Activated naive CD4-positive, alpha-beta T cell treated with anti-CD3 and anti-CD28 coated beads, Interleukin-2, amount 50 U/mL, for 72 hours (primary cell): ENCODE results near the gene AUH. TPM values are rescaled to one million over a fixed set of nuclear protein-coding genes. Genes with fewer than 3 reads are reported as not detected.

Experiments
- ATAC-seq, 2 donors: fragments of 150-1000 bp; cut with Tn5 transposase; 2 replicates each; pipeline ENCODE4 v1.10.0; 2021; ENCODE audit warnings: mild to moderate bottlenecking in 2 of 2, moderate library complexity in 2 of 2
- DNase-seq, 2 donors: peaks; one replicate each; pipeline ENCODE4 v3.0.0; 2021 to 2022; ENCODE audit warnings: low spot score in 2 of 2
- H3K27ac Mint-ChIP-seq, 2 donors: one replicate each; pipeline ENCODE4 v1.8.0; 2022; ENCODE audit warnings: mild to moderate bottlenecking in 2 of 2, mixed read lengths in 2 of 2
- H3K36me3 Mint-ChIP-seq, 2 donors: one replicate each; pipeline ENCODE4 v1.8.0; 2022; ENCODE audit warnings: mixed read lengths in 2 of 2
- H3K9me3 Mint-ChIP-seq, 2 donors: one replicate each; pipeline ENCODE4 v1.8.0; 2022; ENCODE audit warnings: mixed read lengths in 2 of 2
- total RNA-seq, 2 donors: library from RNA; stranded (reverse); gene quantifications; one replicate each; pipeline ENCODE4 v1.2.3, GENCODE V29; 2022

Gene AUH
- total RNA-seq, 2 donors from 2014 or later: 24.1 to 39.7 TPM

DNA sequence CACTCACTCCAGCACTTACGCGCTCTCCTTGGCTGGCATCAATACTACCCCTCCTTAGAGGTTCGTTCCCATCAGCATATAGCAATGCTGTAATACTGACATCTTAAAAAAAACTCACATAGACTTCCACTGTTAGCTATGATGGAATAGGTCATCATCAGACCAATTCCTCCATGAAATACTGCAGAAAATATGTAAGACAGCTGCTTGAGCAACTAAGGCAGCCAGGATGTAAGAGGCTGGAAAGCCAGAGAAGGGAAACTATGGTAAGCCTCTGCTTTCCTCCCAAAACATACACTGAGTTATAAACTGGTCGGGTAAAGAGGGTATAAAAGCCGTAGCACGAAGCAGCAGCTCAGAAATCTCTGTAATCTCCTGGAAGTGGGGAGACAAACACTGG, 33.5 kb downstream of the AUH start:
- Mint-ChIP-seq H3K27ac (no peak overlapping the region), H3K9me3 (peaks cover 3 to 4% of the 10 kb centered on the region in 2 donors), H3K36me3 (peaks cover 21 to 38% of the 10 kb centered on the region in 2 donors)
- ATAC-seq (no peak), DNase-seq (no peak)

DNA sequence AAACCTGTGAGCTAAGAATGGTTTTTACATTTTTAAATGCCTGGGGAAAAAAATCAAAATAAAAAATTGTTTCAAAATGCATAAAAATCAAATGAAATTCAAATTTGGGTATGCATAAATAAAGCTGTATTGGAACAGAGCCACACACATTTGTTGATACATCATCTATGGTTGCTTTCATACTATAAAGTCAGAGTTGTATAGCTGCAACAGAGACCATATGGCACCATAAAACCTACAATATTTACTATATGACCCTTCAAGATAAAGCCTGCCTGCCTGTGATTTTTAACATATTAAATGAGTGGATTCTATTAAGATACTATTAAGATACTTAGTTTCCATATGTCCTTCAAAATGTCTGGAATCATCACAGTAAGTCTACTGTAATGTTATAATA, 40.0 kb downstream of the AUH start:
- peaks cover 11 to 18% of the 10 kb centered on the region in 2 donors for H3K36me3 Mint-ChIP-seq
- H3K9me3 Mint-ChIP-seq: no peaks in the 10 kb centered on the region
- H3K27ac Mint-ChIP-seq: no peak overlapping the region
- no peak for DNase-seq
- no peak for ATAC-seq

DNA sequence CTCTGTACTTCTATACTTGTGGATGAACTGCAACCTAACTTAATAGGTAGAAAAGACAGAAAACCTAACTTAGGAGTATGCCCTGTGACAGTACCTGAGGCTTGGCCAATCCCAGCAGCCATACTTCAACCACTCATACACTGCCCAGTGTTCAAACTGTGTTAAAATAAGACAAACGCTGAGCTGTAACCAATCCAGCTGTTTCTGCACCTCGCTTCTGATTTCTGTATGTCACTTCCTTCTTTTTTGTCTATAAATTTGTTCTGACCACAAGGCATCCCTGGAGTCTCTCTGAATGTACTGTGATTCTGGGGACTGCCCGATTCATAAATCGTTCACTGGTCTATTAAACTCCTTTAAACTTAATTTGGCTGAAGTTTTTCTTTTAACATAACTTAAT, 41.4 kb downstream of the AUH start:
- Mint-ChIP-seq H3K36me3 (peaks cover 11 to 24% of the 10 kb centered on the region in 2 donors), H3K9me3 (no peaks in the 10 kb centered on the region), H3K27ac (no peak overlapping the region)
- DNase-seq (no peak), ATAC-seq (no peak)

DNA sequence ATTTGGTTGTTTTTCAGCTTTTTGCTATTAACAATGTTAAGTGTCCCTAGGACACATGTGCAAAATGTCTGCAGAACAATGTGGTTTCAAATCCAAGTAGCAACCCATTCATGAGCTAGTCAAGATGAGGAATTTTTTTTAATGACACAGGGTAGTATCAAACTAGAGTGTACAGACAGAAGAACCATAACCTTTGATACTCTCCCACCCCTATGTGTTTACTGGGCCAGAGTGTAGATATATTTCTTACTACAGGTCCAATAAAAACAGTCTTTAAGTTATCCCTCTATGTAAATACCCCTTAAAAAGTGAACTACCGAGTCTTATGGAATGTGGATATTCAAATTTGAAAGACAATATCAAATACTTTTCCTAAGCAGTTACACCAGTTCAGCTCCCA, 45.6 kb downstream of the AUH start:
- no peak for ATAC-seq
- no peaks in the 10 kb centered on the region for H3K9me3 Mint-ChIP-seq
- H3K27ac Mint-ChIP-seq: no peak overlapping the region
- peaks cover 7 to 30% of the 10 kb centered on the region in 2 donors for H3K36me3 Mint-ChIP-seq
- DNase-seq: no peak

DNA sequence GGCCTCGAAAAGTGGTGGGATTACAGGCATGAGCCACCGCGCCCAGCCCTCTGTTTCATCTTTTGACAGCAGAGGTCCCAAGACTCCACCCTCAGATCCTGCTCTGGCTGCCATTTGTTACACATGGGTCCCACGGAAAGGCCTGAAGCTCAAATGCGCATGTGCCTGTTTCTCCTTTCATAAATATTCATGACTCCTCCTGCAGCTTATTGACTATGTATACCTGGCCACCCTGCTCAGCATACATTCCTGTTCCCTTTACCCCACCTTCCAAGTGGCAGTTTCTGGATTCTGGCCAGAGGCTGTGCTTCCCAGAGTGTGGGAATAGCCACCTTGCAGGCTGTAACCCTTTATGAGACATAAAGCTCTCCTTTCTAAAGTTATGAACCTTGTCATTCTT, 46.5 kb downstream of the AUH start:
- Mint-ChIP-seq H3K36me3 (peaks cover 15 to 35% of the 10 kb centered on the region in 2 donors), H3K27ac (no peak overlapping the region), H3K9me3 (no peaks in the 10 kb centered on the region)
- DNase-seq (no peak), ATAC-seq (no peak)

DNA sequence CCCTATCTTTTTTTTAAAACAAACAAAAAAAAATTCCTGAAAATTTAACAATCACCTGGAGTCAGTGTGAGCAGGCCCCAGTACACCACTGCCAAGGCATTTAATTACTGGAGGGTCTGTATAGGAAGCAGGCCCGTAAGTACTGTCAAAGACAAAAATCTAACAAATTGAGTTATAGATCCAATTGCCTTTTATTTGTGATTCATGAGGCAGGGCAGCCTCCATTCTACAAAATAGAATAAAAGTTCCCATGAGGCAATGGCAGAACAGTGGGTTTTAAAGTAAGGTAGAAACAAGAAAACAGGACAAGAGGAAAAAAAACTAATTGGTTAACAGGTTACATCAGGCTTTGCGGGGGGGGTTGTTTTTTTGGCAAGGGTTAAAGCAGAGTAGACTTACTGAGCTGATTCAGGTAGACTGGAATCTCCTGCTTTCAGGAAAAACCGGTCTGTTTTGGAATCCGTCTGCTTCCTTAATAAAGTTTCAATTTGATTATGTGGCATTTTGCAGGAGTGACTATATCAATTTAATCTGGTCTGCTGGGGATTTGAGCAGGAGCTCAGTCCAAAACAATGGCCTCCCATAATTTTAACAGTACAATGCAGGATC, 48.9 kb downstream of the AUH start:
- Mint-ChIP-seq H3K9me3 (no peaks in the 10 kb centered on the region), H3K27ac (no peak overlapping the region), H3K36me3 (peaks cover 23 to 27% of the 10 kb centered on the region in 2 donors)
- ATAC-seq (no peak), DNase-seq (no peak)

DNA sequence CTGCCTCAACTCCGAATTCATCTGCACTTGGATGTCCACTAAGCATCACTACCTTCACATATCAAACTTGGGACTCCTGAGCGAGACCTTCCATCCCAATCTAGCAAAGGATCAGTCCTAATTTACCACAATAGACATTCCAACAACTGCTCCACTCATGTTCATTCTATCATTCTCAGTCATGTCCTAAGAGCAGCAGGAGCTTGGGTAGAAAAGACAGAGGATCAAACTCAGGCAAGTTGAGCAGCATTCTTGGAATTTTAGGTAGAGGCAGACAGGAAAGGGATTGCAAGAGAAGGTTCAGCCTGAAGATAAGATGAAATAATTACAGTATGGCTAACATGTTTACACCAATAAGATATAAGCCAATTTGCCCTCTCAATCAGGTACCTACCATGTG, 51.7 kb downstream of the AUH start:
- DNase-seq (no peak), ATAC-seq (no peak)
- Mint-ChIP-seq H3K27ac (no peak overlapping the region), H3K36me3 (peaks cover 17 to 40% of the 10 kb centered on the region in 2 donors), H3K9me3 (no peaks in the 10 kb centered on the region)

DNA sequence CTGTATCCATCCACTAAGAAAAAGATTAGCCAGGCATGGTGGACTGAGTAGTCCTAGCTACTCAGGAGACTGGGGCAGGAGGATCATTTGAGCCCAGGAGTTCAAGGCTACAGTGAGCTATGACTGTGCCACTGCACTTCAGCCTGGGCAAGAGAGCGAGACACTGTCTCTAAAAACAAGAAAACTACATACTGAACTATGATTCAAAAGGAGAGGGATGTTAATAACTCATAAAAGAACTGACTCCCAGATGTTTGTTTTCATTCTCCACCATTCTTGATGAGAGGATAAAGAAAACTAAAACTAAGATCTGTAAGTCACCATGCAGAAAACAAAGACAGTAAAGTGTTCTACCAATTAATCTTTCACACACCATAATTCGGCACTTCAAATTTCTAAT, 53.5 kb downstream of the AUH start:
- H3K36me3 Mint-ChIP-seq: peaks cover 17 to 44% of the 10 kb centered on the region in 2 donors
- no peak for DNase-seq
- ATAC-seq: peak; percentile 31 to 92
- H3K27ac Mint-ChIP-seq: no peak overlapping the region
- no peaks in the 10 kb centered on the region for H3K9me3 Mint-ChIP-seq

DNA sequence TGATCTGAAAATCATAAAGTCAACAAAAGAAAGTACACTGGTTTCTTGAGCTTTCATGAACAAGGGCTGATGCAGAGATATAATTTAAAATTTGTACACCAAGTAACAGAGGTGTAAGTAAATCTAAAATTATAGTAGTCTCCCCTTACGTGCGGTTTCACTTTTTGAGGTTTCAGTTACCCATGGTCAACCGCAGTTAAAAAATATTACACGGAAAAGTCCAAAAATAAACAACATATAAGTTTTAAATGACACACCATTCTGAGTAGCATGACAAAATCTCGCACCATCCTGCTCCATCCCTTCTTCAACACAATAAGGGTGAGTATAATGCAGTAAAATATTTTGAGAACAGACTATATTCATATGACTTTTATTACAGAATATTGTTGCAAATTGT, 54.4 kb downstream of the AUH start:
- ATAC-seq: no peak
- peaks cover 11 to 38% of the 10 kb centered on the region in 2 donors for H3K36me3 Mint-ChIP-seq
- H3K9me3 Mint-ChIP-seq: no peaks in the 10 kb centered on the region
- no peak for DNase-seq
- no peak overlapping the region for H3K27ac Mint-ChIP-seq

DNA sequence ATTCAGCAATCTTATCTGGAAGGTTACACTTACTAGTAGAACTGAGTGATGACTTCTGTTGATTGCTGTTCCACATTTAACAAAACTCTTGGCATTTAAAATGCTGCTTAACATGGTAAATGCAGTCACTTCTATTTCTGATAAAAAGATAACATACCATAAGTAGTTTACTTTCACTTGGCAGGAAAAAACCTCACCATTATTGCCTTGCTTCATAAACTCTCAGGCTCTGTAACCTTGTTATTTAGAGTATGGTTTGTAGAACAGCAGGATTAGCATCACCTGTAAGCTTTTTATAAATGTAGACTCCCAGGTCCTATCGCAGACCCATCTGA, 55.5 kb downstream of the AUH start:
- peaks cover 11 to 38% of the 10 kb centered on the region in 2 donors for H3K36me3 Mint-ChIP-seq
- no peaks in the 10 kb centered on the region for H3K9me3 Mint-ChIP-seq
- peak overlapping the region in 1 of 2 donors; percentile 10 for H3K27ac Mint-ChIP-seq
- ATAC-seq (no peak), DNase-seq (no peak)

DNA sequence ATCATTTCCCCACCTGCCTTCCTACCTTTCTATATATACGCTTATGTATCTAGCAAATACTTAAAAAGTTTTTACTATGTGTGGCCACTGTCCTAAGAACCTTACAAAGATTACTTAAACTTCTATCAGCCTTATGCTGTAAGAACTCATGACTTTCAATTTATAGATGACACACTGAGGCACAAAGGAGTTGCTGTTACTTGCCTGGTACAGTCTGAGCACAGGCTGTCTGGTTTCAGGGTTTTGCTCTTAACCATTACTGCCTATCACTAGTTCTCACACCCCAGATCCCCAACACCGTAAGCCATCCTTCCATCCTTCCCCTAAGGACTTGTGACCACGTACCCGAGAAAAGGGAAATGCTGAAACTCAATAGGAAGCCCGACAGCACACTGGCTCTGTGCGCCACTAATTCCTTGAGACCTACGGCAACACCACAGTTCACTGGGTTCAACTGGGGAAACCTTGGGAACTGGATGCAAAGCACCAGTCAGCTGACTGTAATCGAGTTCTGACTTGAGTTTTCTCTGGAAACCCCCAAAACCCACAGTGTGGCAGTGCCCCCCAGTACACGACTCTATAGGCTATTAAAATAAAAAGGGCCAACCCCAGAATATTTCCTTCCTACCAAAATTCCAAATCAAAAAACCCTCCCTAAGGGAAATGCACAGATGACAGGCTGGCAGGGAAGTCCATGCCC, 56.0 kb downstream of the AUH start:
- Mint-ChIP-seq H3K27ac (peak overlapping the region in 1 of 2 donors; percentile 10), H3K36me3 (peaks cover 11 to 36% of the 10 kb centered on the region in 2 donors), H3K9me3 (no peaks in the 10 kb centered on the region)
- no peak for ATAC-seq
- DNase-seq: no peak

DNA sequence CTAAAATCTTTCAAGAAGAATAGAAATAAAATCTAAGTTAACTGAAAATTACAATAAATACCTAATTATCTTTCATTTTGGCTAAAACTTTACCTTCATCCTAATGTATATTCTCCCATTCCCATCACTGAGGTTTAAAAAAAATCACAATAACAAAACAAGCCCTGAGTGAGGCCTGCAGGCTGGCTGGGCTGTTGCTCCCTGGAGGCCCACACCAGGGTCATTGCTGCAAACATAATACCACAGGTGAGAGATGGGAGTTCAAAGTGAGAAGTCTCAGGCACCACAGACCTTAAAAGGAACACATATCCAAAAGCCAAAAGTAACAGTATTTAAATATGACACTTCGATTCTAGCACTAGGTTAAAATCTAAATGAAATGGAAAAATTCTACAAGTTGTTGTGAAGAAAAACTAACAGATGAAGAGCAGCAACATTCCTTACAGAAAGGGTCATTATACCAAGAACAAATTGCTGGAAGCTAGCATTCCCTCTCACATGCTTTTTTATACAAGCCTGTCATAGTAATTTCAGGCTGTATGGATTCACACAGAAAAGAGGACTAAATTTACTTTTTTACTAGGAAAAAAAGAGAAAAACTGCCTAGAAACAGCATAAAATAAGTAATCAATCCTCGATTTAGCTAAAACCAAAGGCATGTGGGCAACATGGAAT, 57.8 kb downstream of the AUH start:
- Mint-ChIP-seq H3K36me3 (peaks cover 0 to 18% of the 10 kb centered on the region in 2 donors), H3K27ac (no peak overlapping the region), H3K9me3 (no peaks in the 10 kb centered on the region)
- no peak for ATAC-seq
- no peak for DNase-seq

DNA sequence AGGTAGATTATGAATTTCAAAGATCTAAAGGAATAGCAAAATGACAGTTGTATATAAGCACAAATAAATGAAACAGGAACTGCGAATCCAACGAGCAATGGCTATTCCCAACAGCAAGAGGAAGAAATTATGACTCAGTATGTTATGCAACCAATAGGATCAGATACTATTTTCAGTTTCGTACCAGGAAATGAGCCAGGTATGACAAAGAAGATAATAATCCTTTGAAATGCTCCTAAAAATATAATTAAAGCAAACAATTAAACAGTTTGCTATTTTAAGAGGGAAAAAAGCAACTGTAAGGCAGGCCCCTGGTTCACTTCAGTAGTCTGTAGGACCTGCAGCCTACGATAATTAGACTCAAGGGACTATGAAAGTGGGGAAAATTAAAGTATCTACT, 58.9 kb downstream of the AUH start:
- no peak overlapping the region for H3K27ac Mint-ChIP-seq
- H3K36me3 Mint-ChIP-seq: peaks cover 0 to 18% of the 10 kb centered on the region in 2 donors
- no peak for DNase-seq
- ATAC-seq: no peak
- H3K9me3 Mint-ChIP-seq: no peaks in the 10 kb centered on the region

DNA sequence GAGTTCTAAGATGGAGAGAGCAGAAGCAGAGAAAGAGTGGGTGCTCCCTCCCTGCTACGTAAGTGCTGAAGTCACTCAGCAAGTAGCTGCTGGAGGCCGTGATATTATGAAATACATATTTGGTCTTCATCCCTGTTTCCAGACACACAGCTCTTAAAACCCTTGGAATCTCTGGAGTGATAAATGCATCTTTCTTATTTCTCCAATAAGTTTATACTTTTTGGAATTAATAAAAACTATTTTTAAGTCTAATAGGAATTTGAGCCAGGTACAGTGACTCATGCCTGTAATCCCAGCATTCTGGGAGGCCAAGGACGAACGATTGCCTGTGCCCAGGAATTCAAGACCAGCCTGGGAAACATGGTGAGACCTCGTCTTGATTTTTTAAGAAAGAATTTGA, 60.6 kb downstream of the AUH start:
- H3K9me3 Mint-ChIP-seq: no peaks in the 10 kb centered on the region
- H3K27ac Mint-ChIP-seq: no peak overlapping the region
- DNase-seq (no peak), ATAC-seq (no peak)
- H3K36me3 Mint-ChIP-seq: peaks cover 7 to 21% of the 10 kb centered on the region in 2 donors

DNA sequence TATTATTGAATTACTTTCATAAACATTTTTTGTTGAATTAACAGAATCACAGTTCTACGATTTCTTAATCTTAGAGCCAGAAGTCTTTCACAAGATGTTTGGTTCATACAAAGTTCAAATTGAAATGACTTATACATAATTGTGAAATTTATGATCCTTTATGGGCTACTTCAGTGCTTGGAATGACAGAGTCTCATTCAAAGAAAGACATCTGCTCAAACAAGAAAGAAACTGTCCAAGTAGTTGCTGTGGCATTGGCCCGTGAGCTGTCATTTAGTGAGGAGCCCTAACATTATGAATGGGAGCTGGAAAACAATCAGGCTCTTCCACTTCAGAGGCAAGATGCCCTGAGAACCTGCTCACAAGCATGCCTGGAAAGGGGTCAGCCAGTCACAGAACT, 63.4 kb downstream of the AUH start:
- ATAC-seq (no peak), DNase-seq (no peak)
- Mint-ChIP-seq H3K36me3 (peaks cover 21 to 22% of the 10 kb centered on the region in 2 donors), H3K27ac (no peak overlapping the region), H3K9me3 (no peaks in the 10 kb centered on the region)

DNA sequence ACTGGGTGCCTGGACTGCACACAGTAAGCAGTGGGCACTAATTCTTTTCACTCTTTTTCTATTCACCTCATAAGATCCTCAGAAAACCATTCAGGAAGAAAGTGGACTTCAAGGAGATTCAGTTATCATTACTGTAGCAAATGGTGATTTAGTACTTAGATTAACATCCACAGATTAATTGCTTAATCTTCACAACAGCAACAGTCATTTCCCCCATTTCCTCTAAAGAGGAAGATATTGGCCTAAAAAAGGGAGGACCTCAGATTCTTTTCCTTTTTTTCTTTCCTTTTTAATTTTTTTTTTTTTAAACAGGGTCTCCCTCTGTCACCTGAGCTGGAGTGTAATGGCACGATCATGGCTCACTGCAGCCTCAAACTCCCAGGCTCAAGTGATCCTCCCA, 64.4 kb downstream of the AUH start:
- ATAC-seq (no peak), DNase-seq (no peak)
- Mint-ChIP-seq H3K27ac (no peak overlapping the region), H3K36me3 (peaks cover 31 to 32% of the 10 kb centered on the region in 2 donors), H3K9me3 (no peaks in the 10 kb centered on the region)

DNA sequence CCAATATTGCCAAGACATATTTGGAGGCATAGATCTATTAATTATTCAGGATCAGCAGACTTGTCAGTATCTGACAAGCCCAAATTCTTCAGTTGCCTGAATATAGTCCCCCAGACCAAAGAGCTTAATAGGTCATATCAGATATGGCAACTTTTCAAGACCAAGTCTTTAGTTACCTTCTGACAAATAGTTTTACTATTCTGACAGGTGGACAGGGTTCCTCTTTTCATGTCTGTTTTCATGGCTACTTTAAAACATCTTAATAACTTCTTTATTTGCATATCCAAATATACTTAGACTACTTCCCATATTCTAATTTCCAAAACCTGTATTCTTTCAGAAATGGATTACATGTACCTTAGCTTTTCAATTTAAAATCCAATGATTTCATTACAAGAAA, 65.4 kb downstream of the AUH start:
- no peak for ATAC-seq
- DNase-seq: no peak
- H3K36me3 Mint-ChIP-seq: peaks cover 32 to 34% of the 10 kb centered on the region in 2 donors
- H3K27ac Mint-ChIP-seq: no peak overlapping the region
- no peaks in the 10 kb centered on the region for H3K9me3 Mint-ChIP-seq

DNA sequence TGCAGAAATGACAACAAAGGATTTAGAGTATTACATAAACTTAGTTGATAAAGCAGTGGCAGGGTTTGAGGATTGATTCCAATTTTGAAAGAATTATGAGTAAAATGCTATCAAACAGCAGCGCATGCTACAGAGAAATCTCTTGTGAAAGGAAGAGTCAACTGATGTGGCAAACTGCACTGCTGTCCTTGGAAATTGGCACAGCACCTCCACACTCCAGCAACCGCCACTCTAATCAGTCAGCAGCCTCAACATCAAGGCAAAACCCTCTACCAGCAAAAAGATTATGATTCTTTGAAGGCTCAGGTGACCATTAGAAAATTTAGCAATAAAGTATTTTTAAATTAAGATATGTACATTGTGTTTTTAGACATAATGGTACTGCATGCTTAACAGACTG, 66.4 kb downstream of the AUH start:
- ATAC-seq: no peak
- peaks cover 38 to 40% of the 10 kb centered on the region in 2 donors for H3K36me3 Mint-ChIP-seq
- DNase-seq: no peak
- H3K27ac Mint-ChIP-seq: no peak overlapping the region
- H3K9me3 Mint-ChIP-seq: no peaks in the 10 kb centered on the region
